ENCODE data around the gene PDSS2.
"Not testable (repeated sequence)": the region's sequence is repeated elsewhere in the genome, so short reads cannot be mapped to it uniquely, and the experiment has no call there.

PDSS2 gene

DNA sequence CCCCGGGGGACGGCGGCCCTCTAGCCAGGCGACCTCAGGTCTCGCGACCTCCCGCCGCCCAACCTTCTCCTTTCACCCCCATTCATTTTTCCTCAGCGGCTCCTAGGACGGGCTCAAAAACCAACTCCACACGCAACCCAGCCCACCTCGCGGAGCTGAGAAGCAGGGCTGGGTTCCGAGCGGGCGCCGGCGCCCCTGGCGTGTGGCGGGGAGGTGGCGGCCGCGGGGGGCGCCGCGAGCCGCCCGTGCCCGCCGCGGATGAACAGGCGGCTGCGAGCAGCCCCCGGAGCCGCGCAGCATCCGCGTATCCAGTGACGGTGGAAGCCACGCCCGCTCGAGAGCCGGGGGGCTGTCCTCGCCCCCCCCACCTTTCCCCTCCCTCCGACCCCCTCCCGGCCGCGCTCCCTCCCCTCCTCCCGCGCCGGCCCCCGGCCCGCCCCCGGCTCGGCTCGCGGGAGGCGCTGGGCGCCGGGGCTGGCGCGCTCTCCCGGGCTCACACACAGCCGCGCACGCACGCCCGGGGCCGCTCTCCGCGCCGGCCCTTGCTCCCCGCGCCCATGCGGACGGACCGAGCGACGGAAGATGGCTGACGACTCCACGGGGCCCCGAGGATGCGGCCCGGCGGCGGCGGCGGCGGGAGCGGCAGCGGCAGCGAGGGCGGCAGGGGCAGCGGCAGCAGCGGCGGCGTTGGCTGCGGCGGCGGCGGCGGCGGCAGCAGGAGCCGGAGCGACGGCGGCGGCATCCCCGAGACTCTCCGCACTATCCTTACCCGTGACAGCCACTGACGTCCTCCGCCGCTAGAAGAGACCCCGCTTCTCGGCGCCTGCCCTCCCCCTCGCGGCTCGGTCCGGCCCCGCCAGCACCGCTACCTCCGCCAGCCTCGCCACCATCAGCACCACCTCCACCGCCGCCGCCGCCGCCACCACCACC, 30.5 kb upstream of the PDSS2 start, which contains the start of gene SOBP:
SOBP (plus strand) TSS at position 482 of the 930 bp plus-strand sequence. CDS start 500 bp downstream, outside the sequence.
- H3K27me3 ChIP-seq (ENCODE audit: insufficient read depth, low read depth, severe bottlenecking), result peaks cover 35% of the 10 kb centered on the region
- no peaks in the 10 kb centered on the region for H3K36me3 ChIP-seq
- peak; percentile 38 for DNase-seq

DNA sequence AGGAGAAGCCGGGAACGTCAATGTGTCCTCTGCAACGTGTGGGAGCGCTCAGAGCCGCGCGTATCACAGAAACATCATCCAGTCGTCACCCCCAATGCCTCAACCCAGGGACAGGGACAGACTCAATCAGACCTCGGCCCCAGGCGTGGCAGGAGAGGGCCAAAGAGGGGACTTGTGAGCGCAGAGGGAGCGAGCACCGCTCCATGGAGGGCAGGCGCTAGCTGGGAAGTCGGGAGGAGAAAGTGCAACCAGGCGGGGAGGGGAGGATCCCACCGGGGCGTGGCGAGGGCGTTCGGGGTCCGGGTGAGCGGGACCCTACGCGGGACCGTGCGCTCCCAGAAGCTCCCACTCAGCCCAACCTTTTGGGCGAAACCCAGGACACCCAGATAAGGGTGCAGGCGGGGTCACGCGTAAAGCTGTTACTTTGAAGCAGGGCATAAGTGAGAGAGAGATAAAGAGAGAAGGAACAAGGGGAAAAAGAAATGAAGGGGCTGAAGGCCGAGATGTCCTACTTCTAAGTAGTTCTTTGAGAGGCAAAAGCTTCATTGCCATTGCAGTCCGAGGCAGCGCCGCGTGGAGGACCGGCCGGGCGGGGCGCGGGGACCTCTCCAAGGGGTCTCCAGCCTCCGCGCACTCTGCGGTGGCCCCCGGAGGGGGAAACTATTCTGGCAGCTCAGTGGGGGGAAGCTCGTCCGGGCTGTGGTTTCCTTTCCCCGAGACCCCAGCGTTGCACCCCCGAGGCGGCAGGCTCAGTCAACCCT, 29.7 kb upstream of the PDSS2 start:
- Histone ChIP-seq H3K4me3 (ENCODE audit: low read depth, low read length) (peak overlapping the region; percentile 63), H3K27ac (no peak overlapping the region), H3K36me3 (no peaks in the 10 kb centered on the region), H3K9me3 (ENCODE audit: severe bottlenecking) (no peaks in the 10 kb centered on the region), H3K27me3 (ENCODE audit: insufficient read depth, low read depth, severe bottlenecking) (peaks cover 37% of the 10 kb centered on the region)
- DNase-seq, result peak; percentile 44
- no peak for TF ChIP-seq CTCF (IDR thresholded peaks at IDR 0.05; ENCODE audit: low read depth, low read length)

More for the DNA sequence above, 30.5 kb upstream of the PDSS2 start, which contains the start of gene SOBP:
- H3K4me3 ChIP-seq (ENCODE audit: low read depth, low read length), result peak within 1 kb of the TSS; percentile 63
- H3K9me3 ChIP-seq (ENCODE audit: severe bottlenecking), result no peaks in the 10 kb centered on the region
- no peak within 1 kb of the TSS for H3K27ac ChIP-seq
- 0 out of 2 replicates have a peak, but pooled peaks have one; percentile 1 for TF ChIP-seq CTCF (IDR thresholded peaks at IDR 0.05; ENCODE audit: low read depth, low read length)

GRCh38 chr6:107488174-107488874, 29.0 kb upstream of the PDSS2 start:
- Histone ChIP-seq H3K36me3 (no peaks in the 10 kb centered on the region), H3K27me3 (ENCODE audit: insufficient read depth, low read depth, severe bottlenecking) (peaks cover 37% of the 10 kb centered on the region), H3K4me3 (ENCODE audit: low read depth, low read length) (peak overlapping the region; percentile 63), H3K27ac (no peak overlapping the region), H3K9me3 (ENCODE audit: severe bottlenecking) (no peaks in the 10 kb centered on the region)
- DNase-seq, result no peak
- no peak for TF ChIP-seq CTCF (IDR thresholded peaks at IDR 0.05; ENCODE audit: low read depth, low read length)

GRCh38 chr6:107485157-107485556, 25.8 kb upstream of the PDSS2 start:
- Histone ChIP-seq H3K27me3 (ENCODE audit: insufficient read depth, low read depth, severe bottlenecking) (peaks cover 28% of the 10 kb centered on the region), H3K9me3 (ENCODE audit: severe bottlenecking) (no peaks in the 10 kb centered on the region)
- TF ChIP-seq CTCF (IDR thresholded peaks at IDR 0.05; ENCODE audit: low read depth, low read length), result no peak

DNA sequence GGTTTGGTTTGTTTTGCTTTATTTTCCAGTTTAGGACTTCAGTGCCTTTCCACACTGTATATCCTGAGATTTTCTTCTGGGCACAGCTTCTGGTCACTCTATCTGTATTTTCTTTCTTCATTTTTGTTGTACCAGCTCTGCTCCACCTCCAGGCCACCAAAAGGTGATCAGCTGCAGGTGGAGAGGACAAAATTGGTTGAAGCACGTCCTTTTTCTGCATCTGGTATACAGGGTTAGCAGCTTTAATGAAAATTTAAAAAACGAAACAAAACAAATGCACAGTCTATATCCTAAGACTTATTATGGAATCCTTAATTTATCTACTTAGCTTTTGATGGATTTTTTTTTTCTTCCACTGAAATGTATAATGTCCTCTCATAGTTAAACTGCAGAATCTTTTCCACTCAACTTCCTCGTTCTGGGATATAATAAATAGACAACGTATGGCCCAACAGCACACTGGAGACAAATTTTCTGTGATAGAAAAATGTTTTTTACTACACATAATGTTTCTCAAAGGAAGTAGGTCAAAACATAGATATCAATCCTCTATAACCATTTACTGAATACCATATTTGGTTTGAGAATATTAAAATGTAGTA, 19.8 kb upstream of the PDSS2 start:
- Histone ChIP-seq H3K9me3 (ENCODE audit: severe bottlenecking) (no peaks in the 10 kb centered on the region), H3K27ac (no peak overlapping the region), H3K4me3 (ENCODE audit: low read depth, low read length) (no peak overlapping the region), H3K27me3 (ENCODE audit: insufficient read depth, low read depth, severe bottlenecking) (no peaks in the 10 kb centered on the region), H3K36me3 (no peaks in the 10 kb centered on the region)
- no peak for DNase-seq
- no peak for TF ChIP-seq CTCF (IDR thresholded peaks at IDR 0.05; ENCODE audit: low read depth, low read length)

More at GRCh38 chr6:107485157-107485556, 25.8 kb upstream of the PDSS2 start:
- no peak overlapping the region for H3K27ac ChIP-seq
- DNase-seq, result no peak
- no peaks in the 10 kb centered on the region for H3K36me3 ChIP-seq
- H3K4me3 ChIP-seq (ENCODE audit: low read depth, low read length), result no peak overlapping the region

- H3K36me3 ChIP-seq; H3K9me3 ChIP-seq (ENCODE audit: severe bottlenecking); DNase-seq; H3K27me3 ChIP-seq (ENCODE audit: insufficient read depth, low read depth, severe bottlenecking); H3K27ac ChIP-seq; H3K4me3 ChIP-seq (ENCODE audit: low read depth, low read length): not testable (repeated sequence)
Measured at GRCh38 chr6:107475826-107476225, 16.5 kb upstream of the PDSS2 start.

DNA sequence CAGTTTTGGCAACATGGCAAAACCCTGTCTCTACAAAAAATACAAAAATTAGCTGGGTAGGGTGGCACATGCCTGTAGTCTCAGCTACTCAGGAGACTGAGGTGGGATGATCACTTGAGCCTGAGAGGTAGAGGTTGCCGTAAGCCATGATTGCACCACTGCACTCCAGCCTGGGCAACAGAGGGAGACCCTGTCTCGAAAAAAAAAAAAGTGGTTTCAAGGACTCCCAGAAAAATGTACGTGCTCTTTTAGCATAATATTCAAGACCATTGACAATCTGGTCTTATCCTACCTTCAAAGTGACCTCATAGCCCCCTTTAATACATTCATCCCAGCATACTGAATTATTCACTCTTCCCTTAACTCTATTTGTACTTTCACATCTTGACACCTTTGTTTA, 16.0 kb upstream of the PDSS2 start:
- H3K4me3 ChIP-seq (ENCODE audit: low read depth, low read length); DNase-seq; H3K9me3 ChIP-seq (ENCODE audit: severe bottlenecking); H3K27me3 ChIP-seq (ENCODE audit: insufficient read depth, low read depth, severe bottlenecking); H3K36me3 ChIP-seq; H3K27ac ChIP-seq: not testable (repeated sequence)

All from WERI-Rb-1 (cell line).